GM12878 (cell line): ENCODE measurements around the gene RACGAP1. TPM values are rescaled to one million over a fixed set of nuclear protein-coding genes. Genes with fewer than 3 reads are reported as not detected.

Source experiments
- ATAC-seq: fragments of 200-7000 bp; cut with Tn5 transposase; 3 replicates; pipeline ENCODE4 v1.9.1; 2020; ENCODE audit warnings: mild to moderate bottlenecking, moderate library complexity
- BruUV-seq: library from RNA; stranded (reverse); fragments of 400-500 nt; replicated peaks from 2 replicates; lab custom pipeline; 2021; lab: Mats Ljungman, UMichigan
- CTCF ChIA-PET: fragments of 300-600 bp; sonication (Branson Sonifier 250); formaldehyde crosslinking; extraction: SDS; loops from one replicate; lab custom pipeline; 2021; ENCODE audit warnings: inconsistent platforms; lab: Yijun Ruan, JAX
- POLR2A ChIA-PET: fragments of 350-600 bp; formaldehyde crosslinking; extraction: SDS; loops from one replicate; lab custom pipeline; 2021; ENCODE audit warnings: inconsistent platforms; lab: Charles Lee
- RAD21 ChIA-PET: fragments of 300-600 bp; sonication (Branson Sonifier 250); formaldehyde crosslinking; loops from one replicate; lab custom pipeline; 2023; ENCODE audit warnings: antibody characterized with exemption; ENCODE audit not compliant: unreplicated experiment; lab: Charles Lee
- SMC1A ChIA-PET: fragments of 300-600 bp; sonication (Branson Sonifier 250); formaldehyde crosslinking; loops from one replicate; lab custom pipeline; 2023; ENCODE audit not compliant: unreplicated experiment, uncharacterized antibody; lab: Charles Lee
- DNase-seq: peaks from one replicate; pipeline ENCODE4 v3.0.0-alpha.2; 2011; ENCODE audit warnings: low read depth, low spot score
- FAIRE-seq: peaks from 3 replicates; lab custom pipeline; 2011; peaks lifted over from hg19 to GRCh38; lab: Jason Lieb, UNC
- H2AFZ ChIP-seq: 2 replicates; pipeline ENCODE4 v1.6.0; 2011; ENCODE audit warnings: low read depth, low read length, control low read depth; ENCODE audit not compliant: control insufficient read depth
- H3K27ac ChIP-seq: 2 replicates; pipeline ENCODE4 v1.5.1; 2011; ENCODE audit warnings: control low read depth; ENCODE audit not compliant: control insufficient read depth, insufficient read depth
- H3K27me3 ChIP-seq, 2 experiments: replicated peaks in 1 of 2; 2 replicates each; pipeline versions ENCODE4 v1.6.0 to v1.6.1; 2011; ENCODE audit warnings: low read length in 1 of 2; ENCODE audit not compliant: control insufficient read depth in 2 of 2, insufficient read depth in 2 of 2
- H3K36me3 ChIP-seq, 2 experiments: 2 replicates each; pipeline ENCODE4 v1.5.1; 2011; ENCODE audit warnings: low read length in 1 of 2; ENCODE audit not compliant: control insufficient read depth in 2 of 2, insufficient read depth in 2 of 2
- H3K4me1 ChIP-seq: 2 replicates; pipeline ENCODE4 v1.6.1; 2011; ENCODE audit warnings: mild to moderate bottlenecking, low read length, moderate library complexity, mixed read lengths; ENCODE audit not compliant: control insufficient read depth, insufficient read depth
- H3K4me2 ChIP-seq: 2 replicates; pipeline ENCODE4 v1.6.0; 2011; ENCODE audit warnings: control low read depth; ENCODE audit not compliant: control insufficient read depth, insufficient read depth
- H3K4me3 ChIP-seq: fragments of 200-600 bp; sonication (generic); 2 replicates; pipeline ENCODE4 v1.5.1; 2016
- H3K79me2 ChIP-seq: 2 replicates; pipeline ENCODE4 v1.6.0; 2011; ENCODE audit warnings: low read length; ENCODE audit not compliant: control insufficient read depth, insufficient read depth
- H3K9ac ChIP-seq: 2 replicates; pipeline ENCODE4 v1.8.0; 2011; ENCODE audit warnings: low read length, control low read depth, mixed read lengths; ENCODE audit not compliant: control insufficient read depth, insufficient read depth
- H3K9me3 ChIP-seq: replicated peaks from 3 replicates; pipeline ENCODE4 v1.5.1; 2011; ENCODE audit warnings: mild to moderate bottlenecking, low read length; ENCODE audit not compliant: control insufficient read depth, insufficient read depth
- H4K20me1 ChIP-seq: 2 replicates; pipeline ENCODE4 v1.6.0; 2011; ENCODE audit not compliant: control insufficient read depth, insufficient read depth
- ATF7 ChIP-seq: fragments of 450-650 bp; IDR thresholded peaks from 2 replicates; pipeline ENCODE4 v1.6.1; 2016; ENCODE audit warnings: low read depth, mild to moderate bottlenecking
- ESRRA ChIP-seq: IDR thresholded peaks from 2 replicates; pipeline ENCODE4 v1.6.1; 2012; ENCODE audit warnings: mild to moderate bottlenecking, low read length, improper control_type of control experiment
- EZH2 ChIP-seq: IDR thresholded peaks from 2 replicates; pipeline ENCODE4 v1.6.1; 2012; ENCODE audit warnings: low read depth, mild to moderate bottlenecking, control low read depth, inconsistent platforms, low read length, borderline replicate concordance; ENCODE audit not compliant: control insufficient read depth
- IKZF1 ChIP-seq: fragments of 450-650 bp; conservative IDR thresholded peaks from 2 replicates; pipeline ENCODE4 v1.6.1; 2017; ENCODE audit warnings: antibody characterized with exemption, mild to moderate bottlenecking
- MEF2B ChIP-seq: fragments of 450-650 bp; IDR thresholded peaks from 2 replicates; pipeline ENCODE4 v1.6.1; 2018; ENCODE audit warnings: mild to moderate bottlenecking, moderate library complexity; ENCODE audit not compliant: partially characterized antibody, poor library complexity, severe bottlenecking
- MTA2 ChIP-seq: fragments of 450-650 bp; IDR thresholded peaks from 2 replicates; pipeline ENCODE4 v1.6.1; 2016; ENCODE audit warnings: low read depth, mild to moderate bottlenecking, moderate library complexity
- NFXL1 ChIP-seq: fragments of 450-650 bp; IDR thresholded peaks from 2 replicates; pipeline ENCODE4 v1.6.1; 2017; ENCODE audit warnings: antibody characterized with exemption, mild to moderate bottlenecking, borderline replicate concordance
- NFYA ChIP-seq: IDR thresholded peaks from 2 replicates; pipeline ENCODE4 v1.6.1; 2011; ENCODE audit warnings: low read depth, mild to moderate bottlenecking, low read length, improper control_type of control experiment, borderline replicate concordance
- NRF1 ChIP-seq: conservative IDR thresholded peaks from 2 replicates; pipeline ENCODE4 v1.6.1; 2011; ENCODE audit warnings: mild to moderate bottlenecking, low read depth, low read length, improper control_type of control experiment
- POLR2AphosphoS5 ChIP-seq: IDR thresholded peaks from 2 replicates; pipeline ENCODE4 v1.6.1; 2011; ENCODE audit warnings: mild to moderate bottlenecking, low read length, inconsistent platforms
- REST ChIP-seq: IDR thresholded peaks from 2 replicates; pipeline ENCODE4 v1.6.1; 2012; ENCODE audit warnings: mild to moderate bottlenecking, low read depth, low read length
- SPI1 ChIP-seq: IDR thresholded peaks from 2 replicates; pipeline ENCODE4 v1.6.1; 2011; ENCODE audit warnings: low read depth, mild to moderate bottlenecking, low read length, moderate library complexity, borderline replicate concordance; ENCODE audit not compliant: insufficient read depth
- SREBF2 ChIP-seq: IDR thresholded peaks from 2 replicates; pipeline ENCODE4 v1.6.1; 2012; ENCODE audit warnings: mild to moderate bottlenecking, low read length
- USF2 ChIP-seq: IDR thresholded peaks from 2 replicates; pipeline ENCODE4 v1.6.1; 2011; ENCODE audit warnings: low read depth, low read length, improper control_type of control experiment, borderline replicate concordance
- YBX1 ChIP-seq: fragments of 450-650 bp; IDR thresholded peaks from 2 replicates; pipeline ENCODE4 v1.6.1; 2016; ENCODE audit warnings: antibody characterized with exemption
- ZBTB4 ChIP-seq: fragments of 450-650 bp; formaldehyde crosslinking; IDR thresholded peaks from 2 replicates; pipeline ENCODE4 v1.4.0; 2022; ENCODE audit warnings: mild to moderate bottlenecking, moderate library complexity
- WGBS: methylation state at CpG from one replicate; pipeline ENCODE4 v1.1.6; 2016; ENCODE audit warnings: low lambda C conversion rate; ENCODE audit not compliant: insufficient replicate concordance, insufficient coverage; ENCODE audit errors: missing lambda C conversion rate; 5-methylcytosine and 5-hydroxymethylcytosine counted together
- in situ Hi-C: fragments of 300-500 bp; cut with MboI; formaldehyde crosslinking; loops from 9 replicates; pipeline ENCODE4 v1.14.3; 2018; ENCODE audit warnings: mixed read lengths
- intact Hi-C: fragments of 100-400 bp; cut with micrococcal nuclease; formaldehyde crosslinking; loops from one replicate; pipeline ENCODE4 v1.14.2; 2022; ENCODE audit not compliant: unreplicated experiment
- polyA plus RNA-seq, 11 experiments: library from polyadenylated mRNA; depleted of rRNA in 4 of 11; unstranded in 6 of 11; stranded (reverse) in 5 of 11; fragments of >200 nt; fragmentation: Nextera tagmentation in 4 of 11; fragmentation: Illumina TruSeq in 1 of 11; extraction: Ambion mirVana in 4 of 11; extraction: Trizol in 1 of 11; gene quantifications; 1 replicate in 1 of 11; 2 replicates in 10 of 11; pipeline versions ENCODE4 v1.2.1 to v1.2.3, GENCODE V29; 2011 to 2016; ENCODE audit warnings: inconsistent platforms in 2 of 11, missing spikeins in 2 of 11, low read depth in 1 of 11
- total RNA-seq, 4 experiments: library from RNA; depleted of rRNA in 3 of 4; stranded (reverse); fragments of >200 nt in 3 of 4; fragmentation: Illumina TruSeq in 1 of 4; extraction: Trizol in 1 of 4; gene quantifications; 2 replicates each; pipeline versions ENCODE4 v1.2.1 to v1.2.3, GENCODE V29; 2013 to 2021

The RACGAP1 gene
- total and polyA plus RNA-seq, 10 of the 15 experiments (the other 5 are each of a cell fraction or from before 2014, with no cell fraction given), result 32.4 to 87.9 (median 76.2) TPM

- ATAC-seq (no peak), FAIRE-seq (no peak), DNase-seq (no peak)
- H3K9me3 ChIP-seq, result no peaks in the 10 kb centered on the region
- H3K4me1 ChIP-seq, result peaks cover 8% of the 10 kb centered on the region
- ChIA-PET CTCF (interaction anchor here (0.8 to 5.9 kb wide), 8 partner anchors 12 to 106 kb away, joined by 3 to 121 read pairs (median 14); no protein-coding TSS in a partner anchor), POLR2A (no interaction called here), RAD21 (interaction anchor here (2.7 to 5.1 kb wide), 3 partner anchors 13 to 99 kb away, joined by 21 to 74 read pairs (median 31); no protein-coding TSS in a partner anchor), SMC1A (no interaction called here)
- intact Hi-C loops (loop anchor here (5.0 kb wide), 1 partner anchor 208 kb away; no protein-coding TSS in a partner anchor), in situ Hi-C loops (no loop called here)
- no peak overlapping the region for H3K4me3 ChIP-seq
- no TSS peak for BruUV-seq
- no peaks in the 10 kb centered on the region for H4K20me1 ChIP-seq
- H3K79me2 ChIP-seq, result no peaks in the 10 kb centered on the region
- 22% methylated on average over 5 of the region's 5 CpGs for WGBS
- H2AFZ ChIP-seq, result no peak overlapping the region
- no peak overlapping the region for H3K27ac ChIP-seq
- H3K36me3 ChIP-seq, result no peaks in the 10 kb centered on the region
- H3K9ac ChIP-seq, result no peak overlapping the region
- no peak overlapping the region for H3K4me2 ChIP-seq
- peaks cover 4 to 5% of the 10 kb centered on the region in 2 experiments; a peak in 3 of 4 replicates for H3K27me3 ChIP-seq
- no peak for TF ChIP-seq NFYA
- TF ChIP-seq ATF7, result no peak
- TF ChIP-seq USF2, result no peak
- TF ChIP-seq MEF2B, result no peak
- no peak for TF ChIP-seq NRF1
- TF ChIP-seq ESRRA, result no peak
- no peak for TF ChIP-seq MTA2
- no peak for TF ChIP-seq IKZF1
- no peak for TF ChIP-seq NFXL1
- TF ChIP-seq REST, result no peak
- no peak for TF ChIP-seq YBX1
- no peak for TF ChIP-seq EZH2
- no peak for TF ChIP-seq SREBF2
- no peak for TF ChIP-seq POLR2AphosphoS5
- no peak for TF ChIP-seq ZBTB4 (CRISPR knock-in tag)
- no peak for TF ChIP-seq SPI1
These were observed 56.3 kb downstream of the RACGAP1 start for GRCh38 chr12:49969027-49969426.
